Globus pallidus (tissue), 1 donor: ENCODE data around the gene EFNA3.
A peak's percentile ranks its signal among the peaks of the same experiment; 100 is the strongest.

Source experiments
- DNase-seq: peaks from one replicate; pipeline ENCODE4 v3.0.0-alpha.2; 2015; ENCODE audit warnings: low spot score

The EFNA3 gene

DNA sequence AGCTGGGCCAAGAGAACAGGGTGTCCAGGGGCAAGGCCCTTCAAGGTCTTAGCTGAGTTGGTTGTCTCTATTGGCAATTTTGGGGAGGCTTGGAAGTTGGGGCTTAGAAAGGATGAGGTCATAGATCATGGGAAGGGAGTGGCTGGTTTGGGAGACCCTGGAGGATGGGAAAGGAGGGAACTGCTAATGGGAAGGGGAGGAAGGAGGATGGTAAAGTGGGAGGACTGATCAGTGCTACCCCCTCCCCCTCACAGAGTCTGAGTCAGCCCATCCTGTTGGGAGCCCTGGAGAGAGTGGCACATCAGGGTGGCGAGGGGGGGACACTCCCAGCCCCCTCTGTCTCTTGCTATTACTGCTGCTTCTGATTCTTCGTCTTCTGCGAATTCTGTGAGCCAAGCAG, 10.0 kb upstream of the EFNA3 start:
- DNase-seq = no peak

DNA sequence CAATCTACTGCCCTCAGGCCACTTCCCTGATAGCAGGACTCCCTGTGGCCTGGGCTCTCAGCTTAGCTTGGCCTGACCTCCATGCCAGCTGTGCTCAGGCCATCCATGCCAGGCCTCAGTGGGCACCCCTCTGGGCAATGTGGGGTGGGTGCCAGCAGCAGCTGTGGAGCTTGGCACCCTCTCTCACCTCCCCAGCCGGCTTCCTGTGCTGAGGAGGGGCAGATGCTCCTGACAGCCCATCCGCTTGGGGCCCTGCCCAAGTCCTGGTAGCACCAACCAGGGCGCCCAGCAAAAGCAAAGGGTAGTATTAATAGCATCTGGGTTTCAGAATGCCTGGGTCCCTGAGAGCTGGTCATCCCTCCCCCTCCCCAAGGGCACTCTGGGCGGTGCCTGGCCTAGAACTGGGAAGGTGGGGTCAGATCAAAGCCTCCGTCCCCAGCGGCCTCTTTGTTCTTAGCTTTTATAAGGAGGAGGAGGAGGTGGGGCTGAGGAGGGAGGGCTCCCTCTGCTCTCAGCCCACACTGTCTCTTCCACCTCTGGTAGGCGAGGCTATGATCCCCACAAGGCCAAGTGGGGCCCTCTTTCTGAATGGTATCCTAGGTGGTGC, 9.0 kb upstream of the EFNA3 start:
- no peak for DNase-seq

DNA sequence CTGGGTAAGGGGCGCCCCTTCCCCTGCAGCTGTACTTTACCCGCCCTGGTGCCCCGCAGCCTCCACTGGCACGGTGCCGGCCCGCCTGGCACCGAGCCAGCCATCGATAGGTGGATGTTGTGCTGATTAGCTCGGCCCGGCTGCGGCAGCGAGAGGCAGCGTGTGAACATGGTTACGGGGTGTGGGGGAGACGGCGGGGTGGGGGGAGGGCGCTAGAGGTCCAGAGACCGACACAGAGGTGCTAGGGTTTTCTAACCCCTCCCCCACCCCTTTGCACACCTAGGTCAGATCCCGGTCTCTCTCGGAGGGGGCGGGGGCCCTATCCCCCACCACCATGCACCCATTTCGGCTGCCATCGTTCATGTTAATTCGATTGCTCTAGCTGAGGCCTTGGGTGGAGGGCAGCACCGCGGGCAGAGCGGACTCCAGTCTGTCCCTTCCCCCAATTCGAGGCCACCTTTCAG, 8.4 kb upstream of the EFNA3 start:
- DNase-seq = no peak

DNA sequence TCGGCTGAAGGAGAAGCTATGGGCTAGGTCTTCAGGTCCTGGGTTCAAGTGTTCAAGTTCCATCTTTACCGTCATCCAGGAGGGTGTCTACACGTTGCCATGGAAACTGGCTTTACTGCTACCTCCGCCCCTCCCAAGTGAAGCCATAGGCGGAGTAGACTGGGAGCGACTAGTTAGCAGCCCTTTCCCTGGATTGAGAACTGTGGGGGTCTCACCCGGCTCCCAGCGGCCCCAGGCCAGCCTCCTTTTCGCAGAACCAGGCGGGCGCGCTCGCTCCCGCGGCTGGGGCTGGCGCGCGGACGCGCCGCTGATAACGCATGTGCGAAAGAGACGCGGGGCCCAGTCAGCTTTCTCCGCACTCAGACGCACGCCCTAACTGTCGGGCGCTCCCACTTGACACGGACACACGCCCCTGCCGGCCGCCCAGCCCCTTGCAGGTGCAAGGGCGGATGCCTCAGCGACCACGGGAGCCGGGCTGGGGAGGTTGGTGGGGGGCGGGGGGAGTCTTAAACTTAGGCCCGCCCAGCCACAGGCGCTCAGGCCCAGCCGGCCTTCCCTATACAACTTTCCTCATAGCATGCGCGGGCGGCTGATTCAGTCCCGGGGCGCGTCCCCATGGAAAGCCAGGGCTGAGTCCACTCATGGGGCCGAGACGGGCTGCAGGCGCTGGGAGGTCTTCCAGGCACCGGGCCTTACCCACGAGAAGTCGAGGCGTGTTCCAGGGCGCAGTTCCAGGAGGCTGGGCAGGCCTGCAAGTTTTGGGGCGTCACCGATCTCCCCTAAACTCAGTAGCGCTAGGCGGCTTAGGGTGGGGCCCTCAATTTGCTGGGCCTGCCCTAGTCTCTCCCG, 7.7 kb upstream of the EFNA3 start:
- peak; percentile 43 for DNase-seq

DNA sequence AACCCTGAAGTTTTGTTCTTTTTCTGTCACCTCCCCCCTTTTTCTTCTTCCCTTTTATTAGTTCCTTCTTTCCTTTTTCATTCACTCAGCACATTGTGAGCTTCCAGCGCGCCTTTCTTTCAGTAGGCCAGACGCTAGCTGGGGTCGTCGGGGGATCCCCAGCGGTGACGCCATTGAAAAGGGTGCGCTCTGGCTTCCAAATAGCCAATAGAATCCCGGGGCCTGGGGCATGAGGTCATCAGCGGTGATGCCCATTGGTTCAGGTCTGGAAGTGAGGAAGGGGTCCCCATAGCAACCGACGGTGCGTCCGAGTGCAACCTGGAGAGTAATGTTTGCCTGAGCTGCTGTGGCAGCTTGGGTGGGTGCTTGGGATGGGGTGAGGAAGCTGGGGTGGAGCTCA, 6.9 kb upstream of the EFNA3 start:
- DNase-seq = no peak

DNA sequence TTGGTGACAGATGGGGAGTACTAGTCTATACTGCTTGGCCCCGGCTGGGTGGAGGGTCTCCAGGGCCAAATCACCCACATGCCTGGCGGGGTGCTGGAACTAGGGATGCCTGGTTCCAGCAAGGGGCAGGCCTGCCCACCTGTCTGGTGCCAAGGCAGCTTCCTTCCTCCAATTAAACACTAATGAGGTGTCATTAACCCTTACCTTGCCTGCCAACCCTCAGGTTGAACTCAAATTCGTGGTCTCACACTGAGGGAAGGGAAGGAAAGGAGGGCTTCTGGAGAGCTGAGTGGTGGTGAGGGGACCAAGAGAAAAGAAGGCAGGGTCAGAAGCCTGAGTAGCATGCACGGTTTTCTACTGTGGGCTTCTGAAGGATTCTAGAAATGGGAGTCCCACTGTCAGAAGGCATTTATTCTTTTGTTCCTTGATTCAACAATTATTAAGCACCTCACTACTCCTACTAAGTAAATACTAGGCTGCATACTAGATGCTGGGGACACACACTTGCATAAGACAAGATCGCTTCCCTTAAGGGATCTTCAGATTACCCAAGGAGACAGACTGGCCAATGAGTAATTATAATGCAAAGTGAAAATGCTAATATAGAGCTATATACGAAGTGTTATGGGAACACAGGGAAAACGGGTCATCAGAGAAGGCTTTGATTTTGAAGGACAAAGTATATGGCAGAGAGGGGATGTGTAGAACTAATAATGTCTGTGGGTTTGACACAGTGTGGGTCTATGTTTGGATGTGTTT, 5.9 kb upstream of the EFNA3 start:
- no peak for DNase-seq

DNA sequence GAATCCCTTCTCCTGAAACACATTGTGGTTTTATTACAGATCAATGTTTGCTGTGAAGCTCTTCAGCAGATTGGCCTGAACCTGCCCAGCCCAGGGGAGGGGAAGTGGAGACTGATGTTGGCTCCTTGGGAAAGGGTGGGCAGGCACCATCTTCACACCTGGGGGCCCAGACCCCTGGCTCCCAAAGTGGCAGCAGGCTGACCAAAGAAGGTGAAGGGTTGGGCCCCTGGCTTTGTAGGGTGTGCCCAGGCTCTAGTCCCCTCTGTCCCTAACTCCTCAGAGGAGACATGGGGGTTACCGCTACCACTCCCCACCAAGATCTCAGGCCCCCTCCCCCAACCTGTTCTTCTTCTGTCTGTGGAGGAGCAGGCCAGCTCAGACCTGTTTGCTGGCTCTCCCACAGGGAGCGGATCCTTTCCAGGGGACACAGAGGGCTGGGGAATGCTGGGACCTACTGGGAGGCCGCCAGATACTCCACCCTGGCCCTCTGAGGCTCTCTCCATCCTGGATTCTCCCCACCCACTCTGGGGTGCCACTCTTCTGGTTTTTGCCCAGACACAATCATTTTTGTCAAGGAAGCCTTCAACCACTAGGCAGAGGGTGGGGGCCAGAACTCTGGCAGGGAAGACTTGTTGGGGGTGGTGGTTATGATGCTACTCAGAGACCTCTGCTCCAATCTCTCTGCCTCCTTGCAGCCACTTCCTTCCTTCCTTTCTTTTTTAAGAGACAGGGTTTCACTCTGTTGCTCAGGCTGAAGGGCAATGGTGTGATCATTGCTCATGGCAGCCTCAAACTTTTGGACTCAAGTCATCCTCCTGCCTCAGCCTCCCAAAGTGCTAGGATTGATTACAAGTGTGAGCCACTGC, 5.0 kb upstream of the EFNA3 start:
- DNase-seq = no peak

DNA sequence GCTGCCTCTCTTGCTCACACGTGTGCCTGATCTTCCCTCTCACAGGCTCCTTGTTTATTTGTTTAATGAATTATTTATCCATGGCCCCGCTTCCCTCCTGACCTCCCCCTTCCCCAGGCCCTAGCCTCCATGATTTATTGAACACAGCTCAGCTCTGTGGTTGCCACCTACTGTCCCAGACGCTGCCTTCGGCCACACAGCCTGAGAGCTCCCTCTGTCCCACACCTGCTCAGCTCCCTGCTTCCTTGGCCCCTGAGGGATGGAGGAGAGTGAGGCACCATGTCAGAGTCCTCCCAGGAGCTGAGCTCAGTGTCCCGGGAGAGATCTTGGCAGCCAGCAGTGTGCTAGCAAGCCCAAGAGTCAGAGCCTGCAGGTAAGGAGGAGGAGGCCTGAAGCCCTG, 3.1 kb upstream of the EFNA3 start:
- no peak for DNase-seq

DNA sequence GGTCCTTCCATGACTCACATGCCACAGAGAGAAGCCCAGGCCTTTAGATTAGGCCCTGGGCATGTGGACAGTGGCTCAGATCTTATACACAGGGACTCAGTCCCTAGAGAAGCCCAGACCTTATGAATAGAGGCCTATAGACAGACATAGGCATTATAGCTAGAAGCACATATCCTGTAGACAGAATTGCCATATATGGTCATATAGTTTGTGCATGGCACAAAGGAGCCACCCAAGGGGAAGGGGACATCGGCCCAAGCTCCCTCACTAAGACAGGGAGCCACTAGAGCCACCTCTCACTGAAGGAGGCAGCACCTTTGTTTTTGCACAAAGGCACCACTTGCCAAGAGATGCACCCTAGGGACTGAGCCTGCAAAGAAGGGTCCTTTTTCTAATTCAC, 2.3 kb upstream of the EFNA3 start:
- no peak for DNase-seq

DNA sequence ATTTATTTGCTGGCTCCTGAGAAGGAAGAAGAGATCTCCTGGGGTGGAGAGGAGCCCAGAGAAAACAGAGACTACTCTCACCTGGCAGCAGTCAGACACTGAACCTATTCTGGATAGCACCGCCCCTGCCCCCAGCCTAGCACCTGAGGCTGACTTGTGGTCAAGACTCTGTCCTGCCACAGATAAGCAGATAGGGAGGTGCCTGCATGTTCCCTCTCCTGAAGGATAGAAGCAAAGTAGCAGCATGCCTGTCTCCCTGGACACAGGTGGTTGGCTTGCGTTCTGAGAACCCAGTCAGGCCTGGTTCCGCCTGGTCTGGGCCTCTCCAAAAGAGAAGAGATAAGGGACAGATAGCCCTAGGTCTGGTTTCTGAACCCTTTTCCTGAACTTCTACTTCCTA, 1.3 kb upstream of the EFNA3 start:
- DNase-seq = no peak

DNA sequence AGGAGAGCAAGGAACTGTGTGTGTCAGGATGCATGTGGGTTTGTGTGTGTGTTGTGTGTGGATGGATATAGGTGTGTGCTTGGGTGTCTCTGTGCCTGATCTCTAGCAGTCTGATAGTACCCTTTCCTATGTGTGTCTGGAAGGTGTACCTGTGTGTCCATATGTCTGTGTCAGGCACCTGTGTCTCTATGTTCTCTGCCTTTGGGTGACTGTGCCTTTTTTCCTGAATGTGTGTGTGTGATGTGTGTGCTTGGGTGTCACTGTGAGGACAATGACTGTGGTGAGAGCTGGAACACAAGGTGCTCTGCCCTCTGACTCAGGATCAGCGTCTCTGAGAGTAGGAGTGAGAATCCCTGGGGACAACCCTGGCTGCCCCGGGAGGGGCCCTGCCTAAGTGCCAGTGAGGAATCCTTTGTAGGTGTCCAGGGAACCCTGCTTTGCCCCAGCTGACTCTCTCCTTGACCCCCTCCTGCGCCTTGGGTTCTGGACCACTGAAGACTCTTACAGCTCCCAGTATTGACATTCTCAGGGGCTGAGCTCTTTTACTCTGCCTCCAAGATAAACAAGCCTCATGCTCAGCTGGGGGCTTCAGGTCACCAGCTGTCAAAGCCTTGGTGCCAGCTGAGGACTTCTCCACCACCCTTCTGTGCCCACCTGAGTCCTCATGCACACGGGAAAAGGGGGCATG, 735 bp upstream of the EFNA3 start:
- no peak for DNase-seq

DNA sequence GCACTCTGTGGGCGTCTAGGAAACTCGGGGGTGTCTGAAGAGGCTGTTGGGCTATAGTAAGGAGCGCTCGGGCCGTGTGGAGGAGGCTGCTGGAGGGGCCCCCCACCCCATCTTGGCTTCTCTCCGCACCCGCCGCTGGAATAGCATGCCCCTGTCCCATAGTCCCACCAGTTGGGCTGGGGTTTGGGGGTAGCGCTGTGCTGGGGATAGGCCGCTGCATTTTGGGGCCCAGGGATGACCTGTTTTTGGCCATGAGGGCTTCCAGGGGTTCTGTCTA, 511 bp downstream of the EFNA3 start:
- no peak for DNase-seq

DNA sequence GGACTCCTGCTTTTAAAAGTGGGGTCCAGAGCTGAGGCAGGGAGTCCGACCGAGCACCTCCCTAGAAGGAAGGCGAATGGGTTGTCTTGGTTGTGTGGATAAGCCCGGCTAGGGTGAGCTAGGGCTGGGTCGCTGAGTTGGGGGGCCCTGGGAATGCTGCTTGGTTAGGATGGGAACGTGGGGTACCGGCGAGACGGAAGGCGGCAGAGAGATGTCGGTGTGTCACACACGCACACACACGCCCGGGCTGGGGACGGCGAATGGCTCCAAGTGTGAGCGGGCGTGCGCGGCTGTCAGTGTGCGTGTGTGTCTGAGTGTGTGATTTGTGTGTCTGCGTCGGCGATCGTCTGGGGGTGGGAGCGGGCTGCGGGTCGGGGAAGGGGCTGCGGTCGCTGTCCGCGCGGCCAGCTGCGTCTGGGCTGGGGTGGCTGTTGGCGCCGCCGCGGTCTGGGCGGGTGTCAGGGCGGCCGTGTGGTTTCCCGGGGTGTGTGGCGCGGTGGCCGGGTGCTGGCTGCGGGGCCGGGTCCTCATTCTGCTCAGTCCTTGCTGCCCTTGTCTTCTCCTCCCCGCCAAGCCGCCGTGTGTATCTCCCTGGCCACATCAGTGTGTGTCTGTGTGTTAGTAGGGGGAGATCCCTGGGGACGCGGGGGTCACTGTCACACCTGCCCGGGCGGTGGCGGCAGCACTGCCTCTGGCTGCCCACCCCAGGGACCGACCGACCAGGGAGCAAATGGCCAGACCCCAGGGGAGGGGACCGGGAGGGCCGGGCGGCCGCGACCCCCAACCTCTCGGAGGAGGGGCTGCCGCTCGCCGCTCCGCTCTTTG, 1.1 kb downstream of the EFNA3 start:
- DNase-seq = no peak

DNA sequence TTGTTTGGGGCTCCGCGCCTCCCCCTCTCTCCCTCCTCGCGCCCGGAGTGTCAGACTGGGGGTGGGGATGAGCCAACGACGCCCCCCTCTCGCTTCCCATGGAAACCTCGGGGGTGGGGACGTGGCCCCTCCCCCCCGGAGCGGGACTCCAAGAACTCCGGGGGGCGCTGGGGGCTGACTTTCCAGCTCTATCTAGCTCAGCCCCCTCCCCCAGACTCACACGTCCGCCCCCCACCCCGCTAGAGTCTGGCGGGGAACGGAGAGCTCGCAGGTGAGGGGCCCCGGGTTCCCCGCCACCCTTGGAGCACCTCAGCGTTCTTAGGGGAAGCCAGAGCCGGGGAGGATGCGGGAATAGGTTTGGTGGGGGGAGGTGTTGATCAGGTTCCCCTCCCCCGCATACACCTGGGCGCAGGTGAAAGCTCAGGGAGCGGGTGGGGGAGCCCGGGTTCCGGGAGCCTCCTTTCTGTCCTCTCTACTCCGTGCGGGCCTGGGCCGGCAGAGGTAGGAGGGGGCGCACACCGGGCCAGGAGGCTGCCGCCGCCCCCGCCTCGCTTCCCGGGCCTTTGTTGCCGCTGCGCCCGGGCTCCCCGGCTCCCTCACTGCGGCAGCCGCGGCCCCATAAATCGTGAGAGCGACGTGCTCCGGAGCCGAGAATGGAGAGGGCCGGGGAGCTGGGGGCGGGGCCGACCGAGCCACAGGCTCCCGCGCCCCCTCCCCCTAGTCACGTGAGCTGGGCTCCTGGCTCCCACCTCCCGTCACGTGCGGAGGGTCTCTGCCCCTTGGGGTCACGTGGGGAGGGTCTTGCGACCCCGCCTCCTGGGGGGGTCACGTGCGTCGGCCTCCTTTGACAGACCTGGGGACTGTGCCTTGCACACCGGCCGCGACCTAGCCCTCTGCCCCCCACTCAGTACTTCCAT, 1.9 kb downstream of the EFNA3 start:
- no peak for DNase-seq

DNA sequence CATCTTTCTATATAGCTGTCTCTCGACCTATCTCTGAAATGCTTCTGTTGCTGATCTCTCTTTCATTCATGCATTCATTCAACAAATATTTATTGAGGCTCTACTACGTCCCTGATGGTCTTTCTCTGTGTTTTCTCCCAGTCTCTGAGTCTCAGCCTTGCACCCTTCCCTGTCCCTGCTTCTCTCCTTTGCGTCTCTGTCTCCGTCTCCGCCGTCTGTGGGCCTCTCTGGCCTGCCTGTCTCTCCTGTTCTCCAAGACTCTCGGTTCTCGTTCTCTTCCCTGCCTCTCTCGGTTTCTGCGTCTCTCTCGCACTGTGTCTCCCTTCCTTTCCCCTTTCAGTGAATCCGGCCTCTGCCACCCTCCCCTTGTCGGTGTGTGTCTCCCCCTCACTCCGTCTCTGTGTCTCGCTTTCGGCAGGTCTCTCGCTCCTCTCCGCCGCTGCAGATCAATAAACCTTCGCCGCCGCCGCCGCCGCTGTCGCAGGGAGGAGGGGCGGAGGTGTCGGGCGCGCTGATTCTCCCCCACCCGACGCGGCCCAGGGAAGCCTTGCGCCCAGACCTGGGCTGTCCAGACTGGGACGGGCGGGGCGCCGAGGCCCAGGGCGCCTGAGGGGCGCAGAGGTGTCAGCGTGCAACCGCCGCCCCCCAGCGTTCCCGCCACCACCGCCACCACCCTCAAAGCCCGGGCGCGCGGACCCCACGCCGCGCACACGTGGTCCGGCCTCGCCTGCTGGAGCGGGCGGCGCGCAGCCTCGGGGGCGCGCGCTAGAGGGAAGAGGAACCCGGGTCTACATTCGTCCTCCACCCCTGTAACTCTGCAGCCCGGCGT, 3.0 kb downstream of the EFNA3 start:
- no peak for DNase-seq

DNA sequence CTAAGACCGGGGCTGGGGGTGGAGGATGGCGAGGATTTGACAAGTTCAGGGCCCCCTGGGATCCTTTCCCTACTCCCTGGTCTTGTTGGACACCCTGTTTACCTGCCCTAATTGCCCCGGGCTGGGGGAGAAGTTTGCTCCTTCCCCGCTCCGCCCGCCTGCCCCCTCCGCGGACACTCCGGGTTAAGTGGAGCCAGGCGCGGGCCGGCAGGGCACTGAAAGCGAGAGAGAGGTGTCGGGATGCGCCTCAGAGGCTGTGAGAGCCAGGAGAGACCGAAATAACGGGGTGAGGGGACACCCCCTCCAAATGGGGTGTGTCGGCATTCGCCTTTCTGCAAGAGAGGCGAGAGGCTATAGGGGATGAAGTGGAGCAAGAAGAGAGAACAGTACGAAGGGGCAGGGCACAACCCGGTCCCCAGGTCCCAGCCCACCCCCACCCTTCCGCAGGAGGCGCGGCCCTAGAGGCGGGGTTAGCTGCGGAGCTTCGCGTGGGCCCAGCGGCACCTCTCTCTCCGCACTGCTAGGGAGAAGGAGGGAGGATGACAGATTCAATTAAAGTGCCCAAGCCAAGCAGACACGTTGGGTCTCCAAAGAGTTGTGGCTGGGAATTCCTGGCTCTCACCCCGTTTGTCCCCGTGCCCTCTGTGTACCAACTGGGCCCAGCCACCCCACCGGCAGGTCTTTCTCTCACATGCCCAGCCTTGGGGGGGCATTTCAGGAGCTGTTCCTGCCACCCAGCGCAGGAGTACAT, 3.8 kb downstream of the EFNA3 start:
- no peak for DNase-seq

DNA sequence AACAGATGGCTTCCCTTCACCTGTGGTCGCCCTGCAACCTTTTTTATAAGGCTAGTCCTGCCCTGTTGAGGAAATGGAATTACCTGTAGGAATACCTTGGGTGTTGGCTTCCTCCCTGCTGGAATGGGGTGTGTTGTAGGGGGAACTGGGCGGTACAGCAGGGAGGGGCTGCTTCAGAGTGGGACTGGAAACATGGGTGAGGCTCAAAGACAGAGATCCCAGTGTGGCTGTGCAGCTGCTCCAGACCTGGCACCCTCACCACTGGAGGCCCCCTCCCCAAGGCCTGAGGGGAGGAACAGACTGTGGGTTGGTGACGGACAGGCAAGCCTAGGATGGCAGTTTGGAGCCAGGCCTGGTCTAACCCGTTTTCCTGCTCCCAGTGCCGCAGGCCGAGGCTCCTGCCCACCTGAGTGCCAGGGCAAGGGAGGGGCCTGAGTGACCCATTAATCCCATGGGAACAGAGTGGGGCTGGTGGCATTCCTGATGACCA, 4.5 kb downstream of the EFNA3 start:
- DNase-seq = no peak
